Coronary artery (tissue), 2 donors: ENCODE results near the gene MCM5.
"Not testable (repeated sequence)": the region's sequence is repeated elsewhere in the genome, so short reads cannot be mapped to it uniquely, and the experiment has no call there.

Experiments used
- DNase-seq: peaks from one replicate; pipeline ENCODE4 v3.0.0-alpha.2; 2017; ENCODE audit warnings: low spot score
- H3K27ac ChIP-seq, 2 donors: fragments of 200-600 bp; sonication (generic); one replicate each; pipeline ENCODE4 v1.5.1; 2016 to 2019
- H3K4me3 ChIP-seq: fragments of 200-600 bp; sonication (generic); 2 replicates; pipeline ENCODE4 v1.5.1; 2016; ENCODE audit warnings: mild to moderate bottlenecking, moderate library complexity
- CTCF ChIP-seq: fragments of 200-600 bp; sonication (generic); IDR thresholded peaks from one replicate; pipeline ENCODE4 v1.5.1; 2019; ENCODE audit warnings: antibody characterized with exemption

Gene MCM5

GRCh38 chr22:35431483-35432227, 31.7 kb downstream of the MCM5 start:
- DNase-seq, result no peak
- H3K27ac ChIP-seq, result no peak overlapping the region
- no peak for TF ChIP-seq CTCF
- H3K4me3 ChIP-seq, result no peak overlapping the region

- DNase-seq, result no peak
- no peak overlapping the region for H3K27ac ChIP-seq
- TF ChIP-seq CTCF, result no peak
- H3K4me3 ChIP-seq, result no peak overlapping the region
Measured at GRCh38 chr22:35432228-35432905, 32.4 kb downstream of the MCM5 start.

DNA sequence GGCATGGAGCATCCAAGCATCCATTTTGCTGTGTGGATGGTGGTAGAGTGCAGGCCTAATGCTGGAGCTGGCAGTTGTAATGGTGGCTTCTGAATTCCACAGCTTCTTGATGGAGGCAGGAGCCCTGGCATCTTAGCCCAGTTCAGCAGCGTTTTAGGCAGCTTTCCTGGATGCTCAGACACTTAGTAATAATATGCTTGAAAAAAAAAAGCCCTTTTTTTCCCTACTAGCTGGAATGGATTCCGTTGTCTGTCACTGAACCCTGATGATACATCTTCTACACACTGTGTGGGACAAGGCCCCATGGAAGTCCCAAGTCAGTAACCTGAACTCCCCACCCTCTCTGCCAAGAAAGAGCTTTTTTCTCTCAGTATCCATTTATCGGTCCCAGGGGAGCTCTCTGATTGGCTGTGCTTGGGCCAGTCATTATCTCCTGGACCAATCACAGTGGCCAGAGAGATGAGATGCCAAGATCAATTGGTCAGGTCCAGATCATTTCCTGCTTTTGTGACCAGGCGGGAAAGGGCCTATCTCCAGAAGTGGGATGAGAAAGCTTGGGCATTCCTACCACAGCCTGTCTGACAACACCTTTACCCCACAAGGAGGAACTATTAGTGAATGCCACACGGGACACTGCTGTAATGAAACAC, 34.2 kb downstream of the MCM5 start:
- DNase-seq, result no peak
- no peak overlapping the region for H3K4me3 ChIP-seq
- no peak overlapping the region for H3K27ac ChIP-seq
- TF ChIP-seq CTCF, result no peak

- no peak for DNase-seq
- no peak overlapping the region for H3K27ac ChIP-seq
- no peak for TF ChIP-seq CTCF
- no peak overlapping the region for H3K4me3 ChIP-seq
Measured at GRCh38 chr22:35435201-35435740, 35.3 kb downstream of the MCM5 start.

- TF ChIP-seq CTCF, result no peak
- Histone ChIP-seq H3K27ac (no peak overlapping the region), H3K4me3 (no peak overlapping the region)
- no peak for DNase-seq
Measured at GRCh38 chr22:35436421-35436820, 36.5 kb downstream of the MCM5 start.

- Histone ChIP-seq H3K4me3 (no peak overlapping the region), H3K27ac (no peak overlapping the region)
- TF ChIP-seq CTCF, result no peak
- no peak for DNase-seq
Measured at GRCh38 chr22:35437049-35437448, 37.1 kb downstream of the MCM5 start.

- not testable (repeated sequence) for H3K27ac ChIP-seq, H3K4me3 ChIP-seq, DNase-seq
Measured at GRCh38 chr22:35438673-35439364, 38.9 kb downstream of the MCM5 start.
